Midbrain (tissue), 1 donor: ENCODE measurements around the gene MUC20.
"Not testable (repeated sequence)": the region's sequence is repeated elsewhere in the genome, so short reads cannot be mapped to it uniquely, and the experiment has no call there.

Experiments
- DNase-seq: peaks from one replicate; lab custom pipeline; 2025; lab: John Stamatoyannopoulos, UW

MUC20 gene

GRCh38 chr3:195711091-195711812 lies 9.5 kb upstream of the MUC20 start:
- not testable (repeated sequence) for DNase-seq

- DNase-seq: no peak
Measured at GRCh38 chr3:195711813-195712534, 8.8 kb upstream of the MUC20 start.

GRCh38 chr3:195712535-195712910 lies 8.3 kb upstream of the MUC20 start:
- DNase-seq: not testable (repeated sequence)

- DNase-seq: not testable (repeated sequence)
Measured at GRCh38 chr3:195713150-195713549, 7.6 kb upstream of the MUC20 start.

- no peak for DNase-seq
Measured at GRCh38 chr3:195714380-195715011, 6.3 kb upstream of the MUC20 start.

- no peak for DNase-seq
Measured at GRCh38 chr3:195715134-195715533, 5.6 kb upstream of the MUC20 start.

- DNase-seq: no peak
Measured at GRCh38 chr3:195715583-195716266, 5.1 kb upstream of the MUC20 start.

GRCh38 chr3:195717416-195717815 lies 3.4 kb upstream of the MUC20 start:
- no peak for DNase-seq

GRCh38 chr3:195717852-195718476 lies 2.8 kb upstream of the MUC20 start:
- DNase-seq: no peak

- DNase-seq: no peak
Measured at GRCh38 chr3:195718477-195718984, 2.2 kb upstream of the MUC20 start.

- DNase-seq: not testable (repeated sequence)
Measured at GRCh38 chr3:195719514-195720254, 1.1 kb upstream of the MUC20 start.

- not testable (repeated sequence) for DNase-seq
Measured at GRCh38 chr3:195722139-195722995, 1.6 kb downstream of the MUC20 start.

GRCh38 chr3:195722996-195723345 lies 2.2 kb downstream of the MUC20 start:
- not testable (repeated sequence) for DNase-seq

- not testable (repeated sequence) for DNase-seq
Measured at GRCh38 chr3:195724363-195724762, 3.6 kb downstream of the MUC20 start.

GRCh38 chr3:195725916-195726740 lies 5.3 kb downstream of the MUC20 start:
- DNase-seq: not testable (repeated sequence)

GRCh38 chr3:195727606-195728195 lies 6.9 kb downstream of the MUC20 start:
- no peak for DNase-seq

GRCh38 chr3:195728789-195729188 lies 8.0 kb downstream of the MUC20 start:
- not testable (repeated sequence) for DNase-seq

GRCh38 chr3:195729476-195730251 lies 8.9 kb downstream of the MUC20 start:
- no peak for DNase-seq
